ENCODE measurements around the gene ZC2HC1B. TPM values are rescaled to one million over a fixed set of nuclear protein-coding genes. Genes with fewer than 3 reads are reported as not detected.

The ZC2HC1B gene
- total RNA-seq, 1 experiment from 2014 or later: not detected

DNA sequence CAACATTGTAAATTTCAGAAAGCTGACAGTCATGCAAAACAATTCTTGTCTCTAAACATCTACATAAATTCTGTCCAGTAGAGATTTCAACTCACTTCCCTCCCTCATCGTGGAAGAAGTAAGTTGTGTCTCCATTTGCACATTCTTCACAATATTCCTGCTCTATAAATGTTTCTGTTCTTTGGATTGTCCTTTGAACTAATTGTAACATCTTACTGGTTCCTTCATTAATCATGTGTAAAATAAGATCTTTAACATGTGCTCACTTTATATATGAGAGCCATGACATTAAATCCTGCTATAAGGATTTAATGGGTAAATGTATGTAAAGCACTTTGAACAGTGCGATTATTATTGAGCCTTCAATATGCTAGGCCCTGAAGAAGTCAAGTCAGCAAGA is 28.1 kb upstream of the ZC2HC1B start:
- H3K4me1 ChIP-seq (ENCODE audit: insufficient read depth, low read length): no peaks in the 10 kb centered on the region
- Mint-ChIP-seq H3K4me3 (no peak overlapping the region), H3K36me3 (ENCODE audit: insufficient read depth in 1 of 3, low read depth in 3 of 3) (peaks cover 0 to 2% (median 0%) of the 10 kb centered on the region in 3 experiments; a peak in 2 of 7 replicates), H3K4me1 (no peaks in the 10 kb centered on the region), H3K27me3 (ENCODE audit: low read depth) (no peaks in the 10 kb centered on the region), H3K9me3 (no peaks in the 10 kb centered on the region), H3K27ac (no peak overlapping the region)
- no peak overlapping the region for H2BK20ac ChIP-seq (ENCODE audit: low read depth, low read length, poor library complexity, severe bottlenecking)
- H3K56ac ChIP-seq (ENCODE audit: insufficient read length, low read depth, low read length): no peak overlapping the region
- H2AK5ac ChIP-seq (ENCODE audit: insufficient read length, low read length): no peak overlapping the region
- H2BK120ac ChIP-seq (ENCODE audit: low read depth, low read length, poor library complexity, severe bottlenecking): no peak overlapping the region
- TF ChIP-seq, protein P1, sequence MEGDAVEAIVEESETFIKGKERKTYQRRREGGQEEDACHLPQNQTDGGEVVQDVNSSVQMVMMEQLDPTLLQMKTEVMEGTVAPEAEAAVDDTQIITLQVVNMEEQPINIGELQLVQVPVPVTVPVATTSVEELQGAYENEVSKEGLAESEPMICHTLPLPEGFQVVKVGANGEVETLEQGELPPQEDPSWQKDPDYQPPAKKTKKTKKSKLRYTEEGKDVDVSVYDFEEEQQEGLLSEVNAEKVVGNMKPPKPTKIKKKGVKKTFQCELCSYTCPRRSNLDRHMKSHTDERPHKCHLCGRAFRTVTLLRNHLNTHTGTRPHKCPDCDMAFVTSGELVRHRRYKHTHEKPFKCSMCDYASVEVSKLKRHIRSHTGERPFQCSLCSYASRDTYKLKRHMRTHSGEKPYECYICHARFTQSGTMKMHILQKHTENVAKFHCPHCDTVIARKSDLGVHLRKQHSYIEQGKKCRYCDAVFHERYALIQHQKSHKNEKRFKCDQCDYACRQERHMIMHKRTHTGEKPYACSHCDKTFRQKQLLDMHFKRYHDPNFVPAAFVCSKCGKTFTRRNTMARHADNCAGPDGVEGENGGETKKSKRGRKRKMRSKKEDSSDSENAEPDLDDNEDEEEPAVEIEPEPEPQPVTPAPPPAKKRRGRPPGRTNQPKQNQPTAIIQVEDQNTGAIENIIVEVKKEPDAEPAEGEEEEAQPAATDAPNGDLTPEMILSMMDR (conservative IDR thresholded peaks at IDR 0.05): no peak
- no peak overlapping the region for H3K18ac ChIP-seq (ENCODE audit: insufficient read length, low read depth, low read length)
- no peak overlapping the region for H3K4me2 ChIP-seq (ENCODE audit: insufficient read depth, insufficient read length, low read length)
- H3T11ph ChIP-seq (ENCODE audit: low read length): no peak overlapping the region
- no peaks in the 10 kb centered on the region for H3K27me3 ChIP-seq (ENCODE audit: insufficient read depth, low read length)
- WGBS (ENCODE audit: extremely low coverage, insufficient read length, low lambda C conversion rate): no CpG with 5 or more reads among the region's 2 CpGs
- no peak overlapping the region for H4K8ac ChIP-seq (replicated peaks; ENCODE audit: insufficient read length, low read depth, low read length)
- H2BK5ac ChIP-seq (ENCODE audit: insufficient read length, low read length): no peak overlapping the region
- H3K14ac ChIP-seq (ENCODE audit: insufficient read depth, low read length): no peak overlapping the region
- no peak overlapping the region for H2BK12ac ChIP-seq (ENCODE audit: insufficient read length, low read depth, low read length)
- H3K9ac ChIP-seq (ENCODE audit: extremely low read depth, insufficient read length, low read length): no peak overlapping the region
- H3K23me2 ChIP-seq (ENCODE audit: insufficient read length, low read depth, low read length, poor library complexity, severe bottlenecking): no peaks in the 10 kb centered on the region
- H4K20me1 ChIP-seq (ENCODE audit: control insufficient read depth, insufficient read depth, insufficient read length): no peaks in the 10 kb centered on the region
- no peak overlapping the region for H3K27ac ChIP-seq (ENCODE audit: insufficient read length, low read depth, low read length)
- H4K91ac ChIP-seq (ENCODE audit: insufficient read length, low read depth, low read length): no peak overlapping the region
- no peak for DNase-seq
- no peak overlapping the region for H3K4ac ChIP-seq (ENCODE audit: low read depth, low read length)
- H3K9me3 ChIP-seq (ENCODE audit: control insufficient read depth, low read depth, low read length): no peaks in the 10 kb centered on the region
- no peaks in the 10 kb centered on the region for H3K79me2 ChIP-seq (ENCODE audit: insufficient read depth, low read length)
- no peak overlapping the region for H2AFZ ChIP-seq (ENCODE audit: low read length)
- no peaks in the 10 kb centered on the region for H3K79me1 ChIP-seq (ENCODE audit: insufficient read depth, low read depth, low read length, poor library complexity, severe bottlenecking)
- H2BK15ac ChIP-seq (ENCODE audit: low read depth, low read length): no peak overlapping the region
- H4K5ac ChIP-seq (ENCODE audit: insufficient read length, low read depth, low read length): no peak overlapping the region
- H3K23ac ChIP-seq (ENCODE audit: insufficient read length, low read depth, low read length): no peak overlapping the region
